ENCODE results near the gene CST11. TPM values are rescaled to one million over a fixed set of nuclear protein-coding genes. Genes with fewer than 3 reads are reported as not detected.

The CST11 gene
- total RNA-seq, 1 experiment from 2014 or later, result not detected

- no peak for DNase-seq
- no peaks in the 10 kb centered on the region for H3K36me3 ChIP-seq
- H3K4me3 ChIP-seq, result no peak overlapping the region
- no peaks in the 10 kb centered on the region for H3K9me3 ChIP-seq
- no peaks in the 10 kb centered on the region for H3K27me3 ChIP-seq
Observed at GRCh38 chr20:23437126-23437899, 15.4 kb downstream of the CST11 start.

DNA sequence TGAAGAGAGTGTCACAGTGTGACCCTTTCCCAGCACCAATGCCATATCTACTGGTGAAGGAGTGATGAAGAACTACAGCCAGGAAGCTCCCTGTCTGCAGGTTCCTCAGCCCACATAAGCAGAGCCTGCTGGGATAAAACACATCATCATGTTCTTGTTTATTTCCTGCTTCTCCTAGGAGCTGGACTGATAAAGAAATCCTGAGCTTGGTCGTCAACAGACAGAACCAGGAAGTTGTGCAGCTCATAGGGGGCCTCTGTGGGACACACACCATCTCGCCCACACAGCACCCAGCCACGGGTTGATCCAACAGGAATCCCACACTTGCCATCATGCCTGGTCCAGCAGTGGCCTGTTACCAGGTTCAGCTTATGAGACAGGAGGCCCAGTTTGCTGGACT, 16.0 kb downstream of the CST11 start:
- no peaks in the 10 kb centered on the region for H3K27me3 ChIP-seq
- DNase-seq, result no peak
- no peaks in the 10 kb centered on the region for H3K36me3 ChIP-seq

GRCh38 chr20:23435626-23436539, 16.8 kb downstream of the CST11 start:
- Histone ChIP-seq H3K36me3 (no peaks in the 10 kb centered on the region), H3K9me3 (no peaks in the 10 kb centered on the region), H3K4me3 (no peak overlapping the region), H3K27me3 (no peaks in the 10 kb centered on the region)
- no peak for DNase-seq

More for the DNA sequence above, 16.0 kb downstream of the CST11 start:
- Histone ChIP-seq H3K4me3 (no peak overlapping the region), H3K9me3 (no peaks in the 10 kb centered on the region)

DNA sequence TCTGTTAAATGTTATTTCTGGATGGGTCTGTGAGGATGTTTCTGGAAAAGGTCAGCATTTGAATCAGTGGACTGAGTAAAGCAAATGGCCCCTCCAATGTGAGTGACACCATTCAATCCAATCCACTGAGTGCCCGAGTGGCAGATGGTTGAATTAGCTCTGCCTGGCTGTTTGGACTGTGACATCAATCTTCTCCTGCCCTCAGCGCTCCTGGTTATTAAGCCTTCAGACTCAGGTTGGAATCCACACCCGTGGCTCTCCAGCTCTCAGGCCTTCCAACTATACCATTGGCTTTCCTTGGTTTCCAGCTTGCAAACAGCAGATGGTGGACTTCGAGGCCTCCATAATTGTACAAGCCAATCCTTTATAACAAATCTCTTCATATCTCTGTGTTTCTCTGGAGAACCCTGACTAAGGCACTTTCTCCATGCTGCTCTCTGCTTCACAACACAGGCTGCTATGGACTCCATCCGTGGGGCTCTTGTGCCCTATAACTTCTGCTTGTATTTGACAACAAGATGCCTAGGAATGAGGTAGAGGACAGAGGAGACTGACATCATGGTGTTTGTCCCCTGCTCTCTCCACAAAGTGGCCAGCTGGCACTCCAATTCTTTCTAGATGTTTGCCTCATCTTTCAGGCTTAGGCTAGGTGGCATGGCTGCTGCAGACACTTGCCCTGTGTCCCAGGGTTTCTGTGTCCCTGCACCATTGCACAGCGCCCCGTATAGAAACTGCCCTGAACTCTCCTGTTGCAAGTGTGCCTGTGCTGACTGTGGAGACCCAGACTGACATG, 18.0 kb downstream of the CST11 start:
- Histone ChIP-seq H3K9me3 (no peaks in the 10 kb centered on the region), H3K36me3 (no peaks in the 10 kb centered on the region), H3K27me3 (no peaks in the 10 kb centered on the region), H3K4me3 (no peak overlapping the region)
- DNase-seq, result no peak

- Histone ChIP-seq H3K36me3 (no peaks in the 10 kb centered on the region), H3K9me3 (no peaks in the 10 kb centered on the region), H3K27me3 (no peaks in the 10 kb centered on the region), H3K4me3 (no peak overlapping the region)
- DNase-seq, result no peak
Observed at GRCh38 chr20:23433628-23434027, 19.0 kb downstream of the CST11 start.

- no peaks in the 10 kb centered on the region for H3K36me3 ChIP-seq
- H3K27me3 ChIP-seq, result no peaks in the 10 kb centered on the region
- H3K4me3 ChIP-seq, result no peak overlapping the region
- H3K9me3 ChIP-seq, result no peaks in the 10 kb centered on the region
- DNase-seq, result no peak
Observed at GRCh38 chr20:23425129-23425528, 27.5 kb downstream of the CST11 start.

DNA sequence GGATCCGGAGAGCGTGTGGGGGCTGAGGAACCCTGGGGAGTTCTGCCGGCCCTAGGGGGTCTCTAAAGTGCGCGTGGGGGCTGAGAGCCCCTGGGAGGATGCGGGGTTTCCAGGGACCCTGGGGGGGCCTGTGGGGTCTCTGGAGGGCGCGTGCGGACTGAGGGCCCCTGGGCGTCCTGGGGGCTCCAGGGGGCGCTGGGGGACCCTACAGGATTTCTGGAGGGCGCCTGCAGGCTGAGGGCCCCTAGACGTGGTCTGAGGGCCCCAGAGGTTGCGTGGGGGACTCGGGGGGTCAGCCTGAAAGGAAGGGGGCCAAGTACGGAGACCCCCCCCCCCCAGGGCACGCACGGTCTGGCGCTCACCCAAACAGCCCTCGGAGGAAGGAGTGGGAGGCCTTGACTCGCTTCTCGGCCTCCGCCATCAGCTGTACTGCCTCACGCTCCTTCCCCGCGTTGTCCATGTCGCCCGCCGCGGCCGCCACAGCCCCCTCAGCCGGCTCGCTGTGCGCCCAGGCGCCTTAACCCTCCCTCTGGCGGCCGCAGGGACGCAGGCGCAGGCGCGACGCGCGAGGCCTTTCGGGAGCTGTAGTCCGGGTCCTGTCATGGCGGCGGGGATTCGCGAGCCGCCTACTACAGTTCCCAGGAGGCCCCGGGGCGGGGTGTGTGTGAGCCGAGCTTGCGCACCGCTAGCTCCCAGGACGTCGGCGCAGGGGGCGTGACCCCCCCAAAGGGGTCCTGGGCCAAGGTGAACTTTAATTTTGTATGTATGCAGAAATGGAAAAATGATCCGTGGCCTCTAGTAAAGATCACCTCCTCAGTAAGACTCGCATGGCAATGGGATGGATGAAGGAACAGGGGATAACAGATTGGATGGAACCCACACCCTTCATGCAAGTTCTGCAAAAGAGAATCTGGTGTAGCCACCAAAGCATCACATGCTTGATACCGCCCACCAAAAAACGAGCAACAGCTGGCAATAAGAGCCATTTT, 31.4 kb downstream of the CST11 start, which contains the start of gene NAPB:
Gene NAPB, minus strand, starts transcription at position 546 of the 989 bp plus-strand sequence. Its CDS starts 86 bp downstream, at position 460.
- no peaks in the 10 kb centered on the region for H3K36me3 ChIP-seq
- DNase-seq, result peak; percentile 88
- H3K9me3 ChIP-seq, result no peaks in the 10 kb centered on the region
- H3K4me3 ChIP-seq, result peak within 1 kb of the TSS; percentile 73
- H3K27me3 ChIP-seq, result no peaks in the 10 kb centered on the region

DNA sequence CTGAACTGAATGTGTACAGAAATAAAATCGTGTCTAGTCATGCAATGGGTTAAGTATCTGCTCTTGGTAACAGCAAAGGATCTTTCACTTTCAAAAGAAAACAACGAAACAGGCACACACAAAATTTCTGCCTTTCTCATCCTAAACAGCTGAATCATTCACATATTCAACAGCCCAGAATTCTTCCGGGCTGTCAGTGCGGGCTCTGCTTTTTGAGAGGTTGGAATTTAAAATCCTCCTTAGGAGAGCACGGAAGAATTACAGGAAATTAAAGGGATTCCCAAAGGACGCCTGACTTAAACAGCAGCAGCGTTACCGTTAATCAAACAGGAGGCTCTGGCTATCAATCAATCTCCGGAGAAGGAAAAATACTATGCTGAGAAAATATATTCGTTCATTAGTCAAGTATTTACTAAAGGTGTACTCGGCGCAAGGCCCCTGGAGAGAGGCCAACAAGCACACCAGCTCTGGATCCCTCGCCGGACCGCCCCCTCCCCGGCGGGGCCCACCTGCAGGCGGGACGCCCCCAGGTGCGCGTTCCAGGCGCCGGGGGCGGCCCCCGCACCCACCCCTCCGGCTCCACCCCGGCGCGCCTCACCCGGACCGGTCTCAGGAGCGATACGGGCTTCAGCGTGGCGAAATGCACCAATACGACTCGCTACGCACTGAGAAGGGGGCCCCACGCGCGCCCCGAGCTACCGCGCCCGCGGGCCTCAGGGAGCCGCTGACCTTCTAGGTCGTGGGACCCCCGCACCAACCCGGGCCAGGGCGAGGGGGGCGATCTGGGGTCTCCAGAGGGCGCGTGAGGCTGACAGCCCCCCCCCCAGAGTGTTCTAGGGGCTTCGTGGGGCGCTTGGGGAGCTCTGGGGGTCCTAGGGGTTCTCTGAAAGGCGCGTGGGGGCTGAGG, 32.4 kb downstream of the CST11 start:
- no peaks in the 10 kb centered on the region for H3K27me3 ChIP-seq
- no peaks in the 10 kb centered on the region for H3K36me3 ChIP-seq
- H3K4me3 ChIP-seq, result peak overlapping the region; percentile 73
- no peak for DNase-seq
- no peaks in the 10 kb centered on the region for H3K9me3 ChIP-seq

GRCh38 chr20:23419657-23419994, 33.0 kb downstream of the CST11 start:
- Histone ChIP-seq H3K9me3 (no peaks in the 10 kb centered on the region), H3K36me3 (no peaks in the 10 kb centered on the region), H3K4me3 (peak overlapping the region; percentile 73), H3K27me3 (no peaks in the 10 kb centered on the region)
- DNase-seq, result no peak

DNA sequence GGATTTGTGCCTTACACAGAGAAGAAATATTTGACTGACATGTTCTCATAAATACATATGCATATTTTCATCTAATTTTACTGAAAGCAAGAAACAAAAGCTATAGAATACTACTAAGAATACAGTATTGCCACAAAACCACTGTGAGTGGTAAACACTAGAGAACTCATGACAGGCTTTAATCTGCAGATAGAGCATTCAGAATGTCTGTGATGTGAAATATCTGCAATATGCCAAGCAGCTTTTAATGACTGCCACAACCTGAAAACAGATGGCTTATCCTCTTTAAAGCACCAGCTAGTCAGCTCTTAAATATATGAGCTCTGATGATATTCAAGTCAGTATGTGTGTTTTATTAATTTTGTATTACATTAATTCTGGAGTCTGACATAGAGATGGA, 34.8 kb downstream of the CST11 start:
- Histone ChIP-seq H3K27me3 (no peaks in the 10 kb centered on the region), H3K4me3 (no peak overlapping the region), H3K36me3 (no peaks in the 10 kb centered on the region), H3K9me3 (no peaks in the 10 kb centered on the region)
- DNase-seq, result no peak

DNA sequence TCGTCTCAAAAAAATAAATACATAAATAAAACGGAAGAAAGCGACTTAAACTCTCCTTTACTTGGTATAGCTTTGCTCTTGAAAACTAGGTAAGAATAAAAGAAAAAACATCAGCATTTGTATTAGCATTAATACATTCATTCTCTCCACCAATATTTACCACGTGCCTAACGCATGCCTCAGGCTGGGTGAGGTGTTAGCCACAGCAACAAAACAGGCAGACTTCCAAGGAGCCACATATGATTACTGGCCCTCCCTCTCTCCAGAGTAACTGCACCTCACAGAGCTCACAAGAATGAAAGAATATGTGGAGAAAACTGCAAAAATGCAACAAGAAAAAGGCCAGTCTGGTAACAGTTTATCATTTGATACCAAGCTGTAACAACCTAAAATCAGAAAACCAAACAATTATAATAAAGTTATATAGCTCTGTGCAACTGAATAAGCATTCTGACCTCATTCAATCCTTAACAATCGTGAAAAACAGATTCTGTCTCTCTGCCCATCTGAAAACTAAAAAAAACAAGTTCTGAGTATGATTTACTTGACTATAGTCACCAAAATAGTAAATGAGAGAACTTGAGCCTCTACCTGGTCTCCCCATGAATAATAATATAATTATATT, 36.6 kb downstream of the CST11 start:
- no peaks in the 10 kb centered on the region for H3K36me3 ChIP-seq
- DNase-seq, result no peak
- no peaks in the 10 kb centered on the region for H3K27me3 ChIP-seq
- no peak overlapping the region for H3K4me3 ChIP-seq
- no peaks in the 10 kb centered on the region for H3K9me3 ChIP-seq

DNA sequence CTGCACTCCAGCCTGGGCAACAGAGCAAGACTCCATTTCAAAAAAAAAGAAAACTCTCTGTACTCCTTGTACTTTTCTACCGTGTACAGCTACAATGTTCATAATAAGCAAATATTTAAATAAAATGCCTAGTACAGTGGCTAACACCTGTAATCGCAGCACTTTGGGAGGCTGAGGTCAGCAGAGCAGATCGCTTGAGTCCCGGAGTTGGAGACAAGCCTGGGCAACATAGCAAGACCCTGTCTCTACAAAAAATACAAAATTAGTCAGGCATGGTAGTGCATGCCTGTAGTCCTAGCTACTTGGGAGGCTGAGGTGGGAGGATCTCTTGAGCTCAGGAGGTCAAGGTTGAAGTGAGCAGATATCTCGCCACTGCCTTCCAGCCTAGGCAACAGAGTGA, 37.1 kb downstream of the CST11 start:
- no peak for DNase-seq
- H3K27me3 ChIP-seq, result no peaks in the 10 kb centered on the region
- no peak overlapping the region for H3K4me3 ChIP-seq
- H3K36me3 ChIP-seq, result no peaks in the 10 kb centered on the region
- H3K9me3 ChIP-seq, result no peaks in the 10 kb centered on the region

DNA sequence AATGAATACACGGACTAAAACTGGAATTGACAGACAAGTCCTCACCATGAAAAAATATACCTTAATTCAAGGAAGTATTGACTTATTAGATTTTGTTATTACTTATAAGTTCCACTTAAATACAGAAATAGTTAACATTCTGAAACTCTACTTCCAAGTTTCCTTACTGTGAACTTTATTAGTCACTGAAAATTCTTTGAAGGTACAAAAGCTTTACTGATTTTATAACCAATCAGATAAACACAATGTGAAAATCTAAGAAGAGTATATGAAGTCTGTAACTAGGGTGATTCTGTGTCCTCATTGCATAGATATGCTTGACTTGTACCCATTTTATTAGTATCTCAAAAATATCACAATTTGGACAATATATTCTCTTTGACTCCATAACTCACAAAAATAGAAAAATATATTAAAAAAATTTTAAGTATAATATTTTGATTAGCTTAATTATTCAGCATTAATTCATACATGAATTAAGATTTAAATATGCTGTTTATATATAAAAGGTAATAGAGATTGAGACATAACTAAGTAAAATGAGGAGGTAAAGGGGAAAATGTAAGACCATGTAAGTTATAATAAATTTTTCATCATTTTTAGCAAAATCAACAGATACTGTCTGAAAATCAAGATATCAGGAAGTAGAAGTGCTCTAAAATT, 38.0 kb downstream of the CST11 start:
- Histone ChIP-seq H3K4me3 (no peak overlapping the region), H3K36me3 (no peaks in the 10 kb centered on the region), H3K9me3 (no peaks in the 10 kb centered on the region), H3K27me3 (no peaks in the 10 kb centered on the region)
- no peak for DNase-seq

- DNase-seq, result no peak
- H3K9me3 ChIP-seq, result no peaks in the 10 kb centered on the region
- no peaks in the 10 kb centered on the region for H3K27me3 ChIP-seq
- no peaks in the 10 kb centered on the region for H3K36me3 ChIP-seq
- H3K4me3 ChIP-seq, result no peak overlapping the region
Observed at GRCh38 chr20:23413862-23414422, 38.7 kb downstream of the CST11 start.
